ENCODE results near the gene MYMX.

- TF ChIP-seq, protein P1, sequence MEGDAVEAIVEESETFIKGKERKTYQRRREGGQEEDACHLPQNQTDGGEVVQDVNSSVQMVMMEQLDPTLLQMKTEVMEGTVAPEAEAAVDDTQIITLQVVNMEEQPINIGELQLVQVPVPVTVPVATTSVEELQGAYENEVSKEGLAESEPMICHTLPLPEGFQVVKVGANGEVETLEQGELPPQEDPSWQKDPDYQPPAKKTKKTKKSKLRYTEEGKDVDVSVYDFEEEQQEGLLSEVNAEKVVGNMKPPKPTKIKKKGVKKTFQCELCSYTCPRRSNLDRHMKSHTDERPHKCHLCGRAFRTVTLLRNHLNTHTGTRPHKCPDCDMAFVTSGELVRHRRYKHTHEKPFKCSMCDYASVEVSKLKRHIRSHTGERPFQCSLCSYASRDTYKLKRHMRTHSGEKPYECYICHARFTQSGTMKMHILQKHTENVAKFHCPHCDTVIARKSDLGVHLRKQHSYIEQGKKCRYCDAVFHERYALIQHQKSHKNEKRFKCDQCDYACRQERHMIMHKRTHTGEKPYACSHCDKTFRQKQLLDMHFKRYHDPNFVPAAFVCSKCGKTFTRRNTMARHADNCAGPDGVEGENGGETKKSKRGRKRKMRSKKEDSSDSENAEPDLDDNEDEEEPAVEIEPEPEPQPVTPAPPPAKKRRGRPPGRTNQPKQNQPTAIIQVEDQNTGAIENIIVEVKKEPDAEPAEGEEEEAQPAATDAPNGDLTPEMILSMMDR (conservative IDR thresholded peaks at IDR 0.05; ENCODE audit: low read depth, low read length), result no peak
- no peak for TF ChIP-seq EZH2 (IDR thresholded peaks at IDR 0.05; ENCODE audit: low read length, unreplicated experiment)
Observed at GRCh38 chr6:44177691-44178423, 38.9 kb upstream of the MYMX start.

Measured in PC-3 (cell line).